ENCODE measurements around the gene ULK2.

GRCh38 chr17:19743101-19744100 lies 124.3 kb downstream of the ULK2 start:
- no peak for TF ChIP-seq CSDC2 (CRISPR knock-in tag; IDR thresholded peaks at IDR 0.05)
- TF ChIP-seq SNAI2 (CRISPR knock-in tag; IDR thresholded peaks at IDR 0.05) = no peak
- TF ChIP-seq PATZ1 (CRISPR knock-in tag; IDR thresholded peaks at IDR 0.05; ENCODE audit: borderline replicate concordance) = no peak
- TF ChIP-seq ESRRG (CRISPR knock-in tag; IDR thresholded peaks at IDR 0.05) = no peak
- TF ChIP-seq PPARA (CRISPR knock-in tag; IDR thresholded peaks at IDR 0.05; ENCODE audit: borderline replicate concordance) = no peak
- no peak for TF ChIP-seq GLIS3 (CRISPR knock-in tag; IDR thresholded peaks at IDR 0.05)
- no peak for TF ChIP-seq ZFP30 (CRISPR knock-in tag; IDR thresholded peaks at IDR 0.05)
- TF ChIP-seq CREB5 (CRISPR knock-in tag; IDR thresholded peaks at IDR 0.05; ENCODE audit: low read depth) = no peak

Measured in SK-N-SH treated with all-trans-retinoic acid at 6 μM for 48 hours (cell line).